HG03457 (cell line): ENCODE results near the gene ZBTB8OS.

Experiments used
- ATAC-seq: cut with Tn5 transposase; IDR thresholded peaks from one replicate; pipeline ENCODE4 v1.9.1; 2021; ENCODE audit warnings: moderate number of reproducible peaks; ENCODE audit not compliant: unreplicated experiment

The ZBTB8OS gene

GRCh38 chr1:32612189-32612881 lies 38.0 kb downstream of the ZBTB8OS start:
- ATAC-seq: no peak

DNA sequence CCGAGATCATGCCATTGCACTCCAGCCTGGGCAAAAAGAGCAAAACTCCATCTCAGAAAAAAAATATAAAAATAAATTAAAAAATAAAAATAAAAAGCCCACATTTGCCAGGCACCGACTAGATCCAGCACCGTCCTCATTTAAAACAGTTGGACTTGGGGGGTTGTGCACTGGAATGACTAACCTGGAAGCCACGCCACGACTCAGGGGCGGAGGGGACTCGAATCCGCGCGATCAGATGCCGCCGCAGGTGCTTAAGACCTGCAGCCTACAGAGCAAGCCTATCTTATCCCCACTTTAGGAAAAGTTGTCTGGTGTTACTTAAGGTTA lies 38.5 kb downstream of the ZBTB8OS start:
- no peak for ATAC-seq

DNA sequence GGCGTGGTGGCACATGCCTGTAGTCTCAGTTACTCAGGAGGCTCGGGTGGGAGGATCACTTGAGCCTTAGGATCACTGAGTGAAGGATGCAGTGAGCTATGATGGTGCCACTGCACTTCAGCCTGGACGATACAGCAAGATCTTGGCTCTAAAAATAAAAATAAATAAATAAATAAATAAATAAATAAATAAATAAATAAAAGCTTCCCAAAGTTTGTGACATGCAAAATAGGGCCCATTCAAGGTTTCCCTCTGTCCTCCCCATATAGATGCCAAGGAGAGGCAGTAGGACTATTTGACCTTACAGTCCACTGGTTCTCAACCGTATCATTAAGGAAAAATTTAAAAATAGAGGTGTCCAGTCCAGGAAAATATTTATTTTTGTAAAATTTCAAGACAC lies 41.2 kb downstream of the ZBTB8OS start:
- ATAC-seq: no peak

DNA sequence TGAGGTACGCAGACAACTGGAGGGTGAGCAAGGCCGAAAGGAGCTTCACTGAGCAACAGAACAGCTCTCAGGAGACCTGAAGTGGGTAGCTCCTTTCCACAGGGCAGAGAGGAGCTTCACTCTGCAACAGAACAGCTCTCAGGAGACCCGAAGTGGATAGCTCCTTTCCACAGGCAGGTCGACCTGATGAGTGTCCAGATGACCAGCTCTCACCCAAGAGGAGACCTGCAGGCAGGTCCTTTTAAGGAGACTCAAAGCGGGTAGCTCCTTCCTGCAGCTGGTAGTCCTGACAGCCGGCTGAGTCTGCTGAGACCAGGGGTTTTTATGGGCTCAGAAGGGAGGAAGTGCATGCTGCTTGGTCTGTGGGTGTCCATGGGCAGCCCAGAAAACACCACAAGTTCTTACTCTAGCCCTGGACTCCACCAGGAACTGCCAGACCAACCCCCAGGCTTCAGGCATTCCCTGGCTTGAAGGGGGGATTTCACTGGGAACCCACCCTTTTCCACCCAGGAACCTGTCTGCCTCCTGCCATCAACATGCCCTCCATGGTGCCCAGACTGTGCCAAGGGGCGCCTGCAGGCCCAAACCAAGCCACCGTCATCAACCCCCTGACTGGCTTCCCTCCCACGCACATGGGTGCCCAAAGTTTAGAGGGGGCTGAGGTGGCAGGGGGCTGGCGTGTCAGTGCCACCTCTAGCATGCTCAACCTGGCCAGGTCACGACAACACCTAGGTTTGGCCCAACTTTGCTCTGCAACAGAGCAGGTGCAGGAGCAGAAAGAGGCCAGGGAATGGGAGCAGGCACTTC lies 43.6 kb downstream of the ZBTB8OS start:
- ATAC-seq: no peak

- no peak for ATAC-seq
These were observed 44.5 kb downstream of the ZBTB8OS start for GRCh38 chr1:32605711-32606424.

DNA sequence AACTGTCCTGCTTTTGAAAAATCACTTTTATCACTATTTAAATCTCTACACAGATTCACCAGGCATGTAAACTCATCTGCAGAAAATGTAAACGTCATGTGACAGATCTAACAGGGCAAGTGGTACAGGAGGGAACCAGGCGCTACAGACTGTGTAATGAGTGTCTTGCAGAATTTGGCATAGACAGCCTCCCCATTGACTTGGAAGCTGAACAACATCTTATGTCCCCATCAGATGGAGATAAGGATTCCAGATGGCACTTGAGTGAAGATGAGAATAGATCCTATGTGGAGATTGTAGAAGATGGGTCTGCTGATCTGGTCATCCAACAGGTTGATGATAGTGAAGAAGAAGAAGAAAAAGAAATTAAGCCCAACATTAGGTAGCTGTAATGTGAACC lies 50.3 kb downstream of the ZBTB8OS start:
- ATAC-seq: no peak

DNA sequence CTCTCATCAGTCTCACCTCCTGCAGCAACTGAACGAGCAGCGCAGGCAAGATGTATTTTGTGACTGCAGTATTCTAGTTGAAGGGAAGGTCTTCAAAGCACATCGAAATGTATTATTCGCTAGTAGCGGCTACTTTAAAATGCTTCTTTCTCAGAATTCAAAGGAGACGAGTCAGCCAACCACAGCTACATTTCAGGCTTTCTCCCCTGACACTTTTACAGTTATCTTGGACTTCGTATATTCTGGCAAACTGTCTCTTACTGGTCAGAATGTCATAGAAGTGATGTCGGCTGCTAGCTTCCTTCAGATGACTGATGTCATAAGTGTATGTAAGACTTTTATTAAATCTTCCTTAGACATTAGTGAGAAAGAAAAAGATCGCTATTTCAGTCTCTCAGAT lies 57.4 kb downstream of the ZBTB8OS start:
- ATAC-seq: no peak

GRCh38 chr1:32580348-32581017 lies 69.9 kb downstream of the ZBTB8OS start:
- no peak for ATAC-seq
